ENCODE results near the gene GNAT1.
A peak's percentile ranks its signal among the peaks of the same experiment; 100 is the strongest.

Gene GNAT1

DNA sequence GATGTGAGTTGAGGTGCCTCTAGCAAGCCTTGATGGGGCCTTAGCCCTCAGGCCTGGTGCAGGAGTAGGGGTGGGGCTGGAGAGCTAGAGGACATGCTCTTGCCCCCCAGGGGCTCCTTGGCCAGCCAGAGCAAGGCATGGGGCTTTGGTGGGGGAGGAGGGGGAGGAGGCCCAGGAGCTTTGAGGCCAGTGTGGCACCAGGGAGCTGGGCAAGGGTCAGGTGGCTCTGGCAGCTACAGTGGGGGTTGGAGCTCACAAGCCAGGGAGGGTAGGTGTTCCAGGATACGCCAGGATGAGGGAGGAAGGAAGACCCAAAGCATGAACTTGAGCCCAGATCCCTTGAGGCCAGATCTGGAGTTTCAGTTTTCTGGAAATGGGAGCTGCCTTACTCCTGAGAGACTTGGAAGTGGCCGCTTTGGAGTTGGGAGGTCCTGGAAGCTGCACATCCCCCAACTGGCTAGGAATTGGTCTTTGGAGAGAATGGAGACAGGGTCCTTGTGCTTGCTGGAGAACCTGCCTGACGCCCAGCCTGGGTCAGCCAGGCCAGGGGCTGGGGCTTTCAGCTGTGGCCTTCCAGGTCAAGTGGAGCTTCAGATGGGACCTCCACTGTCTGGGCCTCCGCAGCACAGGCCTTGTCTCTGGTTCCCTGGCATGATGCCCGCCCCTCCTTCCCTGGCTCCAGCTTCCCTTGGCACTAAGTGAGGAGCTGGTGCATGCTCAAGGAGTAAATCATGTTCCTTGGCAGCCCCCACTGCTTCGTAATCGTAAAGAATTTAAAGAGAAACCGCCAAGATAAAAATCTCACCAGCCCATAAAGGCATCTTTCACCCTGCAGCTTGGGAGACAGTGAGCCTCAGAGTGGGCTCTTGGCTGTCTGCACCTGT lies 27.6 kb upstream of the GNAT1 start:
- no peak for DNase-seq

DNA sequence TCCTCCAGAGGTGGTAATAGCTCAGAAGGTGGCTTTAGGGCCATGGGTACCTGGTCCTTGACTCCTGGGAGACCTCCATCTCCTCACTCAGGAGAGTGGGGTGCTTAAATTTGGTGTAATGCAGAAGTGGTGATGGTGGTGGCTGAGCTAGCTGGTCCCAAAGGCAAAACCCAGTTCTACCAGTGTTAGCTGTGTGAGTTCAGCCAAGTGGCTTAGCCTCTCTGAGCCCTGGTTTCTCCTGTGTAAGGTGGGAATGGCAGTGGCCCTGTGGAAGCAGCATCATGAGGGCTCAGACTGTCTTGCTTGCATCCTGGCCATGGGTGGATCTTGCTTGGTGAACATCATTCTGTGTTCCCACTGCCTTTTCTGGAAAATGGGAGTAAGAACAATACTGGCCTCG lies 26.9 kb upstream of the GNAT1 start:
- no peak for DNase-seq

DNA sequence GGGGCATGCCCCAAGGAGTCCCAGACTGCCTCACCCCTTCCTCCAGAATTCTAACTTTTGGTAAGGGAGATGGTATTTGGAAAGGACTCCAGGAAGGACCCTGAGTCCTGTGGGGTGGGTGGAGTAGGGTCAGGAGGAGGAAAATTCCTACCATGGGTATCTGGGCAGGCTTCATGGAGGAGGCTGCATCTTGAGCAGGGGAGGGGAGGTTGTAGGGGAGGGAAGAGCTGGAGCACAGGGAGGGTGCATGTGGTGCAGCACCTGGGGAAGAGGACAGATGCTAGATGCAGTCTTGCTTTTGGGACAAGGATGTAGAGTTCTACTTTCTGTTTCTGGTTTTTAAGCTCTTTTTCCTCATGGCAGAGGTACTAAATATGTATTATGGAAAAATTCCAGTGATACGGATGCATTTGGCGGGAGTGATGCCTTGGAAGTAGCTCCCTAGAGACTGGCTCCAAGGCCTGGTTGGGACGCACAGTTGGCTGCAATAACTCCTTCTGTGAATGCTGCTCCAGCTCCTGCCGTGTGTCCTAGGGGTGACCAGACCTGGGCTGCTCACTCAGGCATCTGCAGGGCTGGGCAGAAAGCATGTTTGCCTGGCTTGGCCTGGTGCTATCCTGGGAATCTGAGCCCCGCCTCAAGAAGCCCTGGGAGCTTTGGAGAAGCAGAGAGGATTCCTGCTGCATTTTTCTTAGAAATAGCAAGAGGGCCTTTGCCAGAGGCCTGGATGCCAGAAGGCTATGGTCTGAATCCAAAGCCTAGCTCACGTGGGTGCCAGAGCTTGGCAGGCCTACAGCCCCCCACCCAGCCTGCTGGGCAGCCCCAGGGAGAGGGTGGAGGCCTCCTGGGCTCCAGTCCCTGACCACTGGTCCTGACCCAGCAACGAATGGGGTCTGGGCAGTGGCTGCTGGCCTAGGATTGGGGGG lies 26.2 kb upstream of the GNAT1 start:
- no peak for DNase-seq

DNA sequence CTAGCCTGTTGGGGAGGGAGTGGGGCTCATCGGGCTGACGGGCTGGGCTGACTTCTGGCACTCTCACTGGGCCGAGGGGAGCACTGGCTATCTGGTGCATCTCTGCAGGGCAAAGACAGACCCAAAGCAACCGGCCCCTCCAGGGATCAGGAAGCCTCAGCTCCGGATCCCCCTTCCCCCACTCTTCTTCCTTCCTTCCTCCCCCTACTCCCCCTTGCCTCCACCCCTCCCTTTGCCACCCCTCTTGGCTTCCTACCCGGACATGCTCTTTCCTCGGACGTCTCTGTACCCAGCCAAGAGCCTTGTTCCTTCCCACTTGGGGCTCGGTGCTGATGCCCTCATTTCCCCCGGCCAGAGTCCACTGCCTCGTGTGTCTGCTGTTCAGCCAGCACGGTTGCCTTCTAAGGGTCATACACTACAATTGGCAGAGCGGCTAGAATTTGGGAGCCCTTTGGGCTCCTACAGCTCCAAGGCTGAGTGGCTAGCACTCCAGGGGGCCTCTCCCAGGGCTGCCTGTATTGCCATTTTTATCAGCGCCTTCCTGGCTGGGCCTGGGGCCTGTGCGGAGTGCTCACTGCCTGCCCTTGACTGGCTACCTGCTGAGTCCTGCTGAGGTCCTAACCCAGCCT lies 25.4 kb upstream of the GNAT1 start:
- no peak for DNase-seq

DNA sequence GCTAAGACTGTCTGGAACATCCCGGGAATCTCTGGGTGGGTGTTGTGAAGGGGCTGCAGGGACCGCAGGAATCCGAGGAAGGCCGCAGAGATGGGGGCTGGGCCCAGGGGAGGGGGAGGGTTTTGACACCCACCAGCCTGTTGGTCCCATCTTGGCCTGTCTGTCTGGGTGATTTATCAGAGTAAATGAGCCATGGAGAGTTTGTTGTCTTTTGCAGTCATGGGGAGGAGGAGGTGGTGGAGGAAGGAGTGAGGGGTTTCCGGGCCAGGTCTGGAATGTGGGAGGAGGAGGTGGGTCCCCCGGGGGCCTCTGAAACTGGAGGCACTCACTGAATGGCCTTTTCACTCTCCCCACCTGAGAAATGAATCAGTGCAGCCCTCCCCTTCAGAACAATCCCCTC lies 24.8 kb upstream of the GNAT1 start:
- DNase-seq = no peak

DNA sequence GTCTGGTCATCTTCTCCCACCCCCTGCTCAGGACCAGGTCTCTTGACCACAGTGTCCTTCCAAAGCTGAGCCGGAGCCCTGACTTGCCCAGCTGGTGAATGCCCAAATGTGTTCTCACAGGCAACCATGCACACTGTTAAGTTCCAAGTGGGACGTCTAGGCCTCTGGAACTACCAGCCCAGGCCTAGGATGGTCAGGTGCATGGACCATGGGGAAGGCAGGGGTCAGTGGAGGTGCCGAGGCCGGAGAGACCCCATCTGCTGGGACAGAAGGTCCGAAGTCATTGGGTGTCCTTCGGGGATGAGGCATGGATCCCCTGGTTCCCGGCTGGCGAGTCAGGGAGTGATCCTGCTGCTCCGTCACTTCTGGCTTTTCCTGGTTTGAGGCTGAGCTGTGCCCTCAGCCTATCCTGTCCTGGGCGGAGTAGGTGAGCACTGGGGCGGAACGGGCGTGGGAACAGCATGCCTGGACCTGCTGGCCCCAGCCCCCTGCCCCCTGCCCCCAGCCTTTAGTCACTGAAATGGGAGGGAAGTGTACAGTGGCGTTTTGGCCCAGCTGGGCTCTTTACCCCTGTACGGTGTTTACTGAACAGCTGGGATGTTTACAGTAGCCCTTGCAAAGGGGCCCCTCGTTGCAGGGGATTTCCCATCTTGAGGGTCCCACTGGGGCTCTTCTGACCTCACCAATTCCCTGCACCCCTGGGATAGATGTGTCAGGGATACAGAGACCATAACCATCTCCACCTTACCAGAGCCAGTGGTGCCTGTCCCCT lies 24.2 kb upstream of the GNAT1 start:
- DNase-seq = no peak

DNA sequence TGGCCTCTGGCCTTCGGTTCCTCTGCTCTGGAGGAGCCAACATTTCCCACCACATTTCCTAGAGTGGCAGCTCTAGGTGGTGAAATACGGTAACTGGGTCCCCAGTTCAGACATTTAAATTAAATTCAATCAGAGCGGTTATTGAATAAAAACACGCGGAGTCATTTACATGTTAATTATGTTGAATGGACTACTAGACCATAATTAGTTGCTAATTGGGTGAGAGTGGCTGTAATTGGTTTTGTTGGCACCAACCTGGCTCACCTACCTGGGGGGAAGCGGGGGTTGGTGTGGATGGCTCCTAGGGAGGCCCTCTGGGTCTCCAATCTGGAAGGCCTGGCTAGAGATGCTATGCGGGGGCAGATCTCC lies 23.6 kb upstream of the GNAT1 start:
- no peak for DNase-seq

DNA sequence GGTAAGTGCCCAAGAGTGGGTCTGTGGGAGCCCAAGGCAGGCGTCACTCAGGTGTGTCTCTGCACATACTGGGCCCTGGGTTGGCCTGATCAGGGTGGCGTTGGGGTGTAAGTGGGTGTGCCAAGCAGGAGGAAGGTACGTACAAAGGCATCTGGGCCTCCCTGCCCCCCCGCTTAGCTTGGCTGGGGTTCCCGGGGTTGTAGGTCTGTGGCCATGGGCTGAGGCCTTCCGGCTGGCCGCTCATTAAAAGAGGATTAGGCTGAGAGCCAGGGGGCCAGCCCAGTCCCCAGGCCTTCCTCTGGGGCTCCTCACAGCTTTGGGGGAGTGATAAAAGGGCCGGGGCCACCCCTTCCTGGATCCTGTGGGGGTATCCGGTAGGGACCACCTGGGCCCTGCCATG lies 23.0 kb upstream of the GNAT1 start:
- no peak for DNase-seq

DNA sequence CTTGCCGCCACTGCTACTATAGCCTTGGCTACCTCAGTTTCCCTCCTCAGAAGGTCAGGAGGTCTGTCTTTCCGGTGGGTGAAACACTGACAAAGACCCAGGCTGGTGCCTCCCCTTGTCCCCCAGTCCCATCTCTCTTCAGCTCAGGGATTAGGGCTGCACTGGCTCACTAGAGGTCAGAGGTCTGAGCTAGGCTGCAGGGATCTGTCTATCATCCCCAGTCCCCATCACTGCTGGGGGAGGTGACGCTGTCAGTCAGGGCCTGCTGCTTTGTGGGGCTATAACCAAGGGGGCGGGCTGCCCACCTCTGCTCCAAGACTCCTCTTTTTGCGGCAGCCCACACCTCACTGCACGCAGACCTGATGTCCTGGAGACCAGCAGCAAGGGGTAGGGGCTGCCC lies 22.6 kb upstream of the GNAT1 start:
- DNase-seq = no peak

DNA sequence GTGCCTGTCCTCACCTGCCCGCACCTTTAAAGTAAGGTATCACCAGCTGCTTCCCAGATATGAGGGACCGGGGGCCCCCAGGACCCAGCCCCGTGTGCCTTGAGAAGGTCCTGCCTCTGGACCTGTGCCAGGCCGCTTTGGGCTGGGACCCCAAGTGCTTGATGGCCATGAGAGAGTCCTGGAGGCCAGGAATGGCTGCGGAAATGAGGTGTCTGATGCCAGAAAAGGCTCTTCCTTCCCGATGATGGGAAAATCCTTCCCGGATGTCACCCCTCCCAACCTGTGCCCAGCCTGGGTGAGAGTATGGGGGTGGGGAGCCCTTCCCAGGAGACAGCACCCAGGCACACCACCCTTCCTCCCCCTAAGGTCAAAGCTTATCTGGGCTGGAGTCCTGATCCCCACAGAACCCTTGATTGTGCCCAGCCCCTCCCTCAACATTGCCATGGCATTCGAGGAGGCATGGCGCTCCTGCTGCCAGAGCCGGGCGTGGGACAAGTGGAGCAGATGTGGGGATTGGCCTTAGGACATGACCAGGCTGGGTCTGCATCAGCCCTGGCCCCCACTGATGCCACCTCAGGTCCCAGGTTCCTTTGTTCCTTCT lies 22.1 kb upstream of the GNAT1 start:
- DNase-seq = no peak

DNA sequence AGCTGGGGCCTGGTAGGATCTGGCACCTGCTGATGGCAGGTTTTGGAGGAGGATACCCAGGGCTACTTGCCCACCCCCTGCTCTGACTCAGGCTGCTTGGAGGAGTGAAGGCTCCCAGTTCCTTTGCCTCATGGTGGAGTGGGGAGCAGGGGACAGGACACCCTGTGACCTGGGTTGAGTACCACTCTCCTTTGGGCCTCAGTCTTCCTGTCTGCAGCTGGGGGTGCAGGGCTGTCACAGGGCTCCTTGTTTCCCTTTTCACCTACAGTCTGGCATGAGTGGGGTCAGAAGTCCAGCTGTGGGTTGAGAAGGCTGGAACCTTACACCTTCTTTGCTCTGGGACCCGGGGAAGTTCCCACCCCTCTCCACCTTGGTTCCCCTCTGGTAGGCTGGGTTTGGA lies 21.6 kb upstream of the GNAT1 start:
- no peak for DNase-seq

DNA sequence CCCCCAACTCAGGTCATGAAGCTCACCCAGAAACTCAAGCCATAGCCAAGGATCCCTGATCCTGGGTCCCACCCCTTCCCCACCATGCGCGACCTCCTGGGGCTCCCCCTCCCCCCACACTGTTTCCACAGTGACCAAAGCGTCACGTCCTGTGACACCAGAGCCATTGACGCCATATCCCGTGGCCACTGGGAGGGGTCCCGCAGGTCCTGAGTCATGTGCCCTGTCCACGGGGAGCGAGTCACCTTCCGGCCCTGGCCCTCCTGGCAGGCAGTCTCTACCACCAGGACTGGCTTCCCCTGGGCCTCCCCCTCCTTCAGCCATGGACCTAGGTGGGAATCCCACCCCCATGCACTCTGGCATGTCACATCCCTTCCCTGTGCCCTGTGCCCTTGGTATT lies 20.7 kb upstream of the GNAT1 start:
- peak; percentile 51 for DNase-seq

DNA sequence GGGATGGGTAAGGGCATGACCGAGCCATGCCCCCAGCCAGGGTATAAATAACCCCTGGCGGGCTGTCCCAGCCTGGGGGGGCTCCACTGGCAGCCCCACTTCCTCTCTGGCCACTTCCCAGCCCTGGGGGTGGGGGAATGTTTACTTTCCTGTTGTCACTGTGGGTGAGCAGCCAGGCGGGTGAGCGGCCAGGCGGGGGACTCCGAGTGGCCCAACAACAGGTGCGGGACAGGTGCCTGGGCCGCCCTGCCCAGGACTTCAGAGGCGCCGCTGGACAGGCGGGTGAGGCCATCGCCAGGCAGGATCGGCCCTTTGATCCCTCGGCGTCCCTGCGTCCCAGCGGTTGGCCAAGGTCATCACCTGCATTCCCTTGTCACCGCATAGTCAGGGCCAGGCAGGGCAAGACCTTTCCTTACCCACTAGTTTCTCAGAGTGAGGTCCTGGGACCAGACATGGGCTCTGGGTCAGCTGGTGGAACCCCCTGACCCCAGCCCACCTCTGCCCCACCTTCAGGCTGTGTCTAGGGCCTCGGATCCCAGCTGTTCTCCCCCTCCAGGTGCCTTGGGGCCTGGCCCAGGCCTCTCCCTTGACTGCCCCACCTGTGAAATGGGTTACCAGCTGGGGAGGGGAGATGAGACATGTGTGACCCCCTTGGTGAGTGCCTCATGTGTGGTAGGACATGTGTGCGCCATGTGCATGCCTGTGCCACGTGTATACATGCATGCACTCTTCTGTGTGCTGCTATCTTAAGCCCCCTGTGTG lies 19.7 kb upstream of the GNAT1 start:
- no peak for DNase-seq

DNA sequence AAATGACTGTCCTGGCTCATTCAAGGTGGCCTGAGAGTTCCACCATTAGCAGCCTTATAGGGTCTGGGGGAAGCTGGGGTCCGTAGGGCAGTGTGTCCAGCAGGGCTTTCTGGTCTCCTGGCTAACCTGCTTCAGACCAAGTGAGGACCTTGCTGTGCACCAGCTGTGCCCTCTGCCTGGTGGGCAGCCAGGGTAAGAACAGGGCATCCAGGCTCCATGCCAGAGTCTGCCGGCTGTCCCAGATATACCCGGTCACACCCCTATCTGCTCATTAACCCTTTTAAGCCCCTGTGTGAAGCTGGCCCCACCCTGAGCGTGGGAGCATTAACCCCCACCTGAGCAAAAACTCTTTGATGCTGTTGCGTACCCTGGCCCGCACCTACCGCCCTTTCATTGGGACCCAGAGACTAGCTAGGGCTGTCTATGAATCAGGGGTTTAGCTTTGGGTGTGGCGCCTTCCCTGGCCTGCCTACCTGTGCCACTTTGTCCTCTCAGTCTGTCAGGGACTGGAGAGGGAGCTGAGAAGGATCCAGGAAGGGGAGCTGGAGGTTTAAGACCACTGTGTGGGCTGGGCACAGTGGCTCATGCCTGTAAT lies 18.7 kb upstream of the GNAT1 start:
- DNase-seq = no peak

DNA sequence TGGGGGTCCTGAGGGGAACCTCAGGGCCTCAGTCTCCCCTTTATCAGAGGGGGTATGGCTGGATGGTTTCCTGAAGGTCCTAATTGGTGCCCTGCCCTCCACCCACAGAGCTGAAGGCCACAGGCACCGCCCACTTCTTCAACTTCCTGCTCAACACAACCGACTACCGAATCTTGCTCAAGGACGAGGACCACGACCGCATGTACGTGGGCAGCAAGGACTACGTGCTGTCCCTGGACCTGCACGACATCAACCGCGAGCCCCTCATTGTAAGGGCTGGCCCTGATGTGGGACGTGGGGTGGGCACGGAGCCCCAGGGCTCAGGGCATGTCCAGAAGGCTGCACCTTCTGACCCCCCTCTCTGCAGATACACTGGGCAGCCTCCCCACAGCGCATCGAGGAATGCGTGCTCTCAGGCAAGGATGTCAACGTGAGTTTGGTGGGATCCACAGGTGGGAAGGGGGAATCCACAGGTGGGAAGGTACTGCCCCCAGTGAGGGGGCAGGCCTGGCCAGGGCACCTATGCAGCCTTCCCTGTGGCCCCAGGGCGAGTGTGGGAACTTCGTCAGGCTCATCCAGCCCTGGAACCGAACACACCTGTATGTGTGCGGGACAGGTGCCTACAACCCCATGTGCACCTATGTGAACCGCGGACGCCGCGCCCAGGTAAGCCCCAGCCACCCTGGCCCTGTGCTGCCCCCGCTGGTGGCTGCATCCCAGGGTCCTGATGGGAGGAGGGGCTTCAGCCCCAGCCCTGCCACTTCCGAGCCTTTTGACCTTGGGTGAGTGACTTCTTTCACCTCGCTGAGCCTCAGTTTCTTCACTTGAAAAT lies 17.5 kb upstream of the GNAT1 start:
- DNase-seq = no peak

DNA sequence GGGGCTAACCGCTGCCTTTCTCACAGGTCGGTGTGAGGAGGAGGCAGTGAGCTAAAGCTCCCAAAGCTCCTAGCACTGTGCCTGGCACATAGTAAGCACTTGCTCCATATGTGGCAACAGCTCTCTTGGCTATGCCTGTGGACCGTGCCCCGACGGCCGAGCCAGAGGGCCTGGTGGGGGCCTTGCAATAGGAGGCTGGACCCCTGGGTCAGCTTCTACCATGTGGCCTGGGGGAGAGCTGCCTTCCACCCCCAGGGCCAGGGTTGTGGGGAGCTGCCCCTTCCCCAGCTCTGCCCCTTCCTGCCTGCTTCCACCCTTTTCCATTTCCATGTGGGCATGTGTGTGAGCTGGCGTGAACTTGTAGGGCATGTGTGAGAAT lies 16.9 kb upstream of the GNAT1 start:
- no peak for DNase-seq

DNA sequence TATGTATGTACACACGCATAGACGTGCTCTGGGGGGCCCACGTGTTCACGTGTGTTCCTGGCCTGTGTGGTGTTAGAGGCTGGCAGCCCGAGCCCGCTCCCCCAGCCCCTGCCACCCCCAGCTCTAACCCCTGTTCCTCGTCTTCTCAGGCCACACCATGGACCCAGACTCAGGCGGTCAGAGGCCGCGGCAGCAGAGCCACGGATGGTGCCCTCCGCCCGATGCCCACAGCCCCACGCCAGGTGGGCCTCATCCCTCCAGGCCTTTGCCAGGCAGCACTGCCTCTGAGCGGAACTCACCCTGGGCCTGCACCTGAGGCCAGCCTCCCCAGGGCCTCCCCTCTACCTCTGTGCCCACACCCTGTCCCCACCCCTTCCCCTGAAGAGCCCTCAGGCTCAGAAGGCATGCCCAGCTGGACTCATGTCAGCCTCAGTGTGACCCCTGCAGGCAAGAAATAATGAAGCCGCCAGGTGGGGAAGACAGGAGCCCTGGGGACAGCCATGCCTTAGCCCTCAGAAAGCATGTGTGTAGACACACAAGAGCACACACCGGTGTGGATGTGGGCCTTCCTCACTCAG lies 16.4 kb upstream of the GNAT1 start:
- no peak for DNase-seq

DNA sequence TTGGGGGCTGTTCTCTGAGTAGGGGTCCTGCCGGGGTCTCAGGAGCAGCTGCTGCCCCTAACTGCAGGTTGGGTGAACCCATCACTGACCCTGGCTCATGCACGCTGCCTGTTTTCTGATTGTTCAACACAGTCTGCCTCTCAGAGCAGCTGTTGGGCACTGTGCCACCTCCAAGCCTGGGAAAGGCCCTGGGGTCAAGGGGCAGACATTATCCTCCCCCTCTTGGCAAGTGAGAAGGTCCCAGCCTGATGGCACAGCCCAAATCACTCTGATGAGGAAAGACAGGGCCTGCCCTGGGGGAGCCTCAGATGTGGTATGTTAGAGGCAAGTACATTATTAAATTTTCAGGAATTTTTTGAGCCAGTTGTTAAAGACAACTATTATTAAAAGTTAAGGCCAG lies 14.1 kb upstream of the GNAT1 start:
- no peak for DNase-seq

DNA sequence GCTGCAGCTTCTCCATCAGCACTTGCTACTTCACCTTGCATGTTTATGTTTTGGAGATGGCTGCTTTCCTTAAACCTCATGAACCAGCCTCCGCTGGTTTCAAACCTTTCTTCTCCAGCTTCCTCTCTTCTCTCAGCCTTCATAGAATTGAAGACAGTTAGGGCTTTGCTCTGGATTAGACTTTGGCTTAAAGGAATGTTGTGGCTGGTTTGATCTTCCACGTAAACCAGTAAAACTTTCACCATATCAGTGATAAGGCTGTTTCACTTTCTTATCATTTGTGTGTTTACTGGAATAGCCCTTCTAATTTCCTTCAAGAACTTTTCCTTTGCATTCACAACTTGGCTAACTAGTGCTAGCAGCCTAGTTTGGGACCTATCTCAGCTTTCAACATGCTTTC lies 11.7 kb upstream of the GNAT1 start:
- no peak for DNase-seq

DNA sequence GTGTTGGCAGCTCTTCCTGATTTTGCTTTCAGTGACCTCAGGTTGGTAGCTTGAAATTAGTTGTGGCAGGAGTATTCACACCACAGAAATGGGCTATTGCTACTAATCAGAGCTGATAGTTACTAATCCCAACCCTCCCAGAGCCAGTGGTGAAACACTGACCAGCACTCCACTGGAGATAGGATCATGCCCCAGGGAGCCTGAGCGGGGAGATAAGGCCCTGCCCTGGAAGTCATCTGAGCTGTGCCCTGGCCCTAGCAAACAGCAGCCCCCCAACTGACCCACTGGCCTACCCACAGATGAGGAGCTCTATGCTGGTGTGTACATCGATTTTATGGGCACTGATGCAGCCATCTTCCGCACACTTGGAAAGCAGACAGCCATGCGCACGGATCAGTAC lies 9.4 kb upstream of the GNAT1 start:
- DNase-seq = no peak

All from CD4-positive, alpha-beta T cell treated with Interleukin-15 for 1 hour (primary cell).